GM10266 (cell line): ENCODE measurements around the gene CLEC2D.
"Not testable (repeated sequence)": the region's sequence is repeated elsewhere in the genome, so short reads cannot be mapped to it uniquely, and the experiment has no call there.

Experiments
- DNase-seq: peaks from one replicate; pipeline ENCODE4 v3.0.0; 2012; ENCODE audit errors: extremely low spot score
- TF ChIP-seq, protein P1 (sequence below): IDR thresholded peaks from 2 replicates; pipeline ENCODE4 v1.5.1; 2012; ENCODE audit warnings: mild to moderate bottlenecking, low read depth; ENCODE audit not compliant: control insufficient read depth, insufficient read depth; ENCODE audit errors: missing control alignments

The CLEC2D gene

DNA sequence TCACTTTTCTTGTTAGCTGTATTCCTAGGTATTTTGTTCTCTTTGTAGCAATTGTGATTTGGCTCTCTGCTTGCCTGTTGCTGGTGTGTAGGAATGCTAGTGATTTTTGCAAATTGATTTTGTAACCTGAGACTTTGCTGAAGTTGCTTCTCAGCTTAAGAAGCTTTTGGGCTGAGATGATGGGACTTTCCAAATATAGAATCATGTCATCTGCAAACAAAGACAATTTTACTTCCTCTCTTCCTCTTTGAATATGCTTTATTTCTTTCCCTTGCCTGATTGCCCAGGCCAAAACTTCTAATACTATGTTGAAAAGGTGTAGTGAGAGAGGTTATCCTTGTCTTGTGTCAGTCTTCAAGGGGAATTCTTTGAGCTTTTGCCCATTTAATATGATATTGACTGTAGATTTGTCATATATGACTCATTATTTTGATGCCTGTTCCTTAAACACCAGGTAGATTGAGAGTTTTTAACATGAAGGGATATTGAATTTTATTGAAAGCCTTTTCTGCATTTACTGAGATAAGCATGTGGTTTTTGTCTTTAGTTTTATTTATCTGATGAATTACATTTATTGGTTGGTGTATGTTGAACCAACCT, 36.7 kb downstream of the CLEC2D start:
- DNase-seq = no peak
- TF ChIP-seq, protein P1, sequence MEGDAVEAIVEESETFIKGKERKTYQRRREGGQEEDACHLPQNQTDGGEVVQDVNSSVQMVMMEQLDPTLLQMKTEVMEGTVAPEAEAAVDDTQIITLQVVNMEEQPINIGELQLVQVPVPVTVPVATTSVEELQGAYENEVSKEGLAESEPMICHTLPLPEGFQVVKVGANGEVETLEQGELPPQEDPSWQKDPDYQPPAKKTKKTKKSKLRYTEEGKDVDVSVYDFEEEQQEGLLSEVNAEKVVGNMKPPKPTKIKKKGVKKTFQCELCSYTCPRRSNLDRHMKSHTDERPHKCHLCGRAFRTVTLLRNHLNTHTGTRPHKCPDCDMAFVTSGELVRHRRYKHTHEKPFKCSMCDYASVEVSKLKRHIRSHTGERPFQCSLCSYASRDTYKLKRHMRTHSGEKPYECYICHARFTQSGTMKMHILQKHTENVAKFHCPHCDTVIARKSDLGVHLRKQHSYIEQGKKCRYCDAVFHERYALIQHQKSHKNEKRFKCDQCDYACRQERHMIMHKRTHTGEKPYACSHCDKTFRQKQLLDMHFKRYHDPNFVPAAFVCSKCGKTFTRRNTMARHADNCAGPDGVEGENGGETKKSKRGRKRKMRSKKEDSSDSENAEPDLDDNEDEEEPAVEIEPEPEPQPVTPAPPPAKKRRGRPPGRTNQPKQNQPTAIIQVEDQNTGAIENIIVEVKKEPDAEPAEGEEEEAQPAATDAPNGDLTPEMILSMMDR = no peak

DNA sequence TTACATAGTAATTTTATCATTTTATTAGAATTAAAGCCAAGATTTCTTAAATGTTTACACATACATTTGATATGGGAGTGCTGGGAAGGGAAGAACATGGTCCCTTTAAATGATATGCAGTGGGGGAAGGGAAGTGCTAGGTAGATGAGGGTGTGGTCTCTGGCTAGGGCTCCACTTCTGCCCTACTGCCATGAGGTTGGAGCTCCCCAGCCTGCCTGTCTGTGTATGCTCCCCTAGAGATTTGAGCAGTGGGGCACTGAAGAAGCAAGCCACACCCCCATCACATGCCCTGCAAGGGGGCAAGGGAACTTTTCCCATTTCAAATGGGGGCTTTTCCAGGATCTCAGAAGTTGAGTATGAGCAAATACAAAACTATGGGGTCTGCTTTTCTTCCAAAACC, 37.8 kb downstream of the CLEC2D start:
- TF ChIP-seq, protein P1 = no peak
- no peak for DNase-seq

DNA sequence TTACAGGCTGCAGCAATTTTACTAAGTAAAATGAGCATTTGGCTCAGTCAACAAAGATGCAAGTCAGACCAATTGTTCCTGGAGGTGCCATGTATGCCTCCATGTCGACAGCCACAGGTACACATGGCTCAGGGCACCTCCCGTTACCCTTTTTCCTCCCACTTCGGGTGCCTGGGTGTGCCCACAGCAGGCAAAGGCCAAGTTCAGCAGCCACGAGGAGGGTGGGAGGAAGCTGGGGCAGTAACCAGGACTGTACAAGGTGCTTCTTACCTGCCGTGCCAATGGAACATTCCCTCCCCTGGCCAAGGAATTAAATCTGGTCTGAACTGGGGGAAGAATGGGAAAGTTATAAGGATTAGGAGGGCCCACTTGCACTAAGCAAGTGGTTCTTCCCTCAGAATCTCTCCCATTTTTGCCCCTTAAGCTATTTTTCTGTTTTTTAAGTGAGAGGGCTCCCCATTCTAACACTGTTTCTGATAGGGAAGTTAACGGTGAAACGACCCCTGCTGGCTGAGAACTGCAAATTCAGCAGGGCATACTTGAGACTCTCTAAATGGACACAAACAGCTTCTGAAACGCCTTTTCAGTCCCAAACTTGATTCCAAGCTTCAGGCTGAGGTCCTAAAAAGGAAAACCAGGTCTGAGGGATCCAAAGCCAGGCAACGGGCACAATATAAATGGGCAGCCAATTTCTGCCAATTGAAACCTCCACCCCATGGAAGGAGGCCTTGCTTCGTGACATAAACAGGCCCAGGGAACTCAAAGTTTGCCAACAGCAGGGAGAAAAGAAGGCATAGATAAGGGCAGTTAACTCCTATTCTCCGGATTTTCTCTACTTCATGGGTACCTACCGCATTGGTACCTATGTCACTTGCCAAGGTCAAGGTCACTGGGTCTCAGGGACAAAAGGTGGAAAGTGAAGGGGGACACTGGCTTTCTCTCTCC, 38.6 kb downstream of the CLEC2D start:
- DNase-seq = no peak

GRCh38 chr12:9708853-9709252, 39.3 kb downstream of the CLEC2D start:
- TF ChIP-seq, protein P1 = no peak
- DNase-seq = no peak

More for the DNA sequence above, 38.6 kb downstream of the CLEC2D start:
- TF ChIP-seq, protein P1 = peak; percentile 64

GRCh38 chr12:9710584-9711375, 41.3 kb downstream of the CLEC2D start:
- DNase-seq = no peak
- TF ChIP-seq, protein P1 = no peak

DNA sequence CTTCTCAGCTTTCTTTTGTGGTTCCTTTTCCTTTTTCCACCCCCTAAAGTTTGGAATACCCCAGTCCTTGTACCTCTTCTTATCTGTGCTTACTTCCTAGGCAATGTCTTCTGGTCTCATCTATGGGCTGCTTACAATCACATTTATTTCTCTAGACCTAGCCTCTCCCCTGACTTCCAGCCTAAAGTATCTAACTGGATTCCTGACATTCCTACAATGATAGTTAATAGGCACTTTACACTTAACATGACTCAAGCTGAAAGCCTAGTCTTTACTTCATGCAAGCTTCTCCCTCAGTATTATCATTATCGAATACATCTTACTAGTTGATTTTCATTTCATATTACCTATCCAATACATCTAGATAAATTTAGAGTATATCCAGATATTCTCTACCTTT, 42.2 kb downstream of the CLEC2D start:
- no peak for DNase-seq

GRCh38 chr12:9713032-9713558, 43.6 kb downstream of the CLEC2D start:
- not testable (repeated sequence) for DNase-seq

More for the DNA sequence above, 42.2 kb downstream of the CLEC2D start:
- TF ChIP-seq, protein P1 = no peak
